Kidney epithelial cell (primary cell): ENCODE measurements around the gene HEATR9. TPM values are rescaled to one million over a fixed set of nuclear protein-coding genes. Genes with fewer than 3 reads are reported as not detected.

ENCODE experiments used
- DNase-seq: peaks from one replicate; pipeline ENCODE4 v3.0.0-alpha.2; 2010; ENCODE audit warnings: low read depth
- H3K27me3 ChIP-seq: 2 replicates; pipeline ENCODE4 v1.6.0; 2011; ENCODE audit warnings: low read length; ENCODE audit not compliant: control insufficient read depth, insufficient read depth
- H3K36me3 ChIP-seq: 2 replicates; pipeline ENCODE4 v1.5.1; 2011; ENCODE audit warnings: low read length; ENCODE audit not compliant: control insufficient read depth, insufficient read depth
- H3K4me3 ChIP-seq: 2 replicates; pipeline ENCODE4 v1.5.1; 2011; ENCODE audit warnings: low read depth, mild to moderate bottlenecking, control low read depth, low read length
- total RNA-seq: library from RNA; depleted of rRNA; stranded (reverse); fragments of >200 nt; gene quantifications from 2 replicates; pipeline ENCODE4 v1.2.3, GENCODE V29; 2015
- TF ChIP-seq, protein P1 (sequence below): IDR thresholded peaks from 2 replicates; pipeline ENCODE4 v1.5.1; 2011; ENCODE audit warnings: mild to moderate bottlenecking, moderate library complexity, low read length, control low read depth, inconsistent platforms; ENCODE audit not compliant: insufficient read depth, poor library complexity, severe bottlenecking

The HEATR9 gene
- total RNA-seq, 1 donor from 2014 or later = not detected

DNA sequence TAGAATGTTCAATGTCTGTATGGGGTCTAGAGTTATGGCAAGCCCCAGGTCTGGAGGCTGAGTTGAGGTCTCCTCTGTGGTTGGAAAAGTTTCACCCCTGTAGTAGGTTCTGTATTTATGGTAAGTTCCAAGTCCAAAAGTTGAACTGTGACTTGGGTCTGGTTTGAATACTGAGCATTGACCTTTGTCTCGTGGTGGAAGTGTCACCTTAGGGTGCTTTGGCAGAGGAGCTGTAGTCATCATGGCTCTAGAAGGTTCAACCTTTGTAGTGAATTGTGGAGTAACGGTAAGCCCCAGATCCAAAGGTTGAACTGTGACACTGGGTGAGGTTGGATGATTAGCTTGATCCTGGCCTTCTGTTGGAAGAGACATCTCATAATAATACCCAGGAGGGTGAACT, 44.3 kb upstream of the HEATR9 start:
- TF ChIP-seq, protein P1, sequence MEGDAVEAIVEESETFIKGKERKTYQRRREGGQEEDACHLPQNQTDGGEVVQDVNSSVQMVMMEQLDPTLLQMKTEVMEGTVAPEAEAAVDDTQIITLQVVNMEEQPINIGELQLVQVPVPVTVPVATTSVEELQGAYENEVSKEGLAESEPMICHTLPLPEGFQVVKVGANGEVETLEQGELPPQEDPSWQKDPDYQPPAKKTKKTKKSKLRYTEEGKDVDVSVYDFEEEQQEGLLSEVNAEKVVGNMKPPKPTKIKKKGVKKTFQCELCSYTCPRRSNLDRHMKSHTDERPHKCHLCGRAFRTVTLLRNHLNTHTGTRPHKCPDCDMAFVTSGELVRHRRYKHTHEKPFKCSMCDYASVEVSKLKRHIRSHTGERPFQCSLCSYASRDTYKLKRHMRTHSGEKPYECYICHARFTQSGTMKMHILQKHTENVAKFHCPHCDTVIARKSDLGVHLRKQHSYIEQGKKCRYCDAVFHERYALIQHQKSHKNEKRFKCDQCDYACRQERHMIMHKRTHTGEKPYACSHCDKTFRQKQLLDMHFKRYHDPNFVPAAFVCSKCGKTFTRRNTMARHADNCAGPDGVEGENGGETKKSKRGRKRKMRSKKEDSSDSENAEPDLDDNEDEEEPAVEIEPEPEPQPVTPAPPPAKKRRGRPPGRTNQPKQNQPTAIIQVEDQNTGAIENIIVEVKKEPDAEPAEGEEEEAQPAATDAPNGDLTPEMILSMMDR = no peak
- peaks cover 2% of the 10 kb centered on the region for H3K27me3 ChIP-seq
- no peaks in the 10 kb centered on the region for H3K36me3 ChIP-seq
- no peak overlapping the region for H3K4me3 ChIP-seq
- no peak for DNase-seq

DNA sequence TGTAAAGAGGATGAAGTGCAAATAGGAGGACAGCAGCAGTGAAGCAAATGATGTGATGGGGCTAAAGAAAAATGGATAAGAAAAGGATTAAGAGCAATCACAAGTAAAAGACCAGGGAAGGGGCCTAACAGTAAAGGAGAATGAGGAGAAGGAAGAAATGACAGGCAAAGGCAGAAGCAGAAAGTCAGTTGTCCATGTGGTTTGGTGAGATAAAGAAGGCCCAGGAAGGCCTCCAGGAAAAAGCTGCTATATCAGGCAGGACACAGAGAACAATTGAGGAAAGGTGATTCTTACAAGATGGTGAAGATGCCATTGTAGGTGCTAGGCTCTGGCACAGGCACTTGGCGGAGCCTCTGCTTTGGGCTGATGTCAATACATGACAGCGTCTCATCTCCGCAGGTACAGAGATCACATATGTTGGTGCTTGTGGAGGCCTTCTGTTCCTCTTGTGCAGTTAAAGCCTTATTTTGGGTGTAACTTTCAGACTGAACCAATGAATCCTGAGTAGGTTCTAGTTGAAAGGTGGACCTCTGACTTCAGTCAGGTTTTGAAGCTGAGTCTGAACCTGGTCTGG, 43.7 kb upstream of the HEATR9 start:
- peaks cover 2% of the 10 kb centered on the region for H3K27me3 ChIP-seq
- no peaks in the 10 kb centered on the region for H3K36me3 ChIP-seq
- H3K4me3 ChIP-seq = no peak overlapping the region
- no peak for DNase-seq
- TF ChIP-seq, protein P1 = no peak

DNA sequence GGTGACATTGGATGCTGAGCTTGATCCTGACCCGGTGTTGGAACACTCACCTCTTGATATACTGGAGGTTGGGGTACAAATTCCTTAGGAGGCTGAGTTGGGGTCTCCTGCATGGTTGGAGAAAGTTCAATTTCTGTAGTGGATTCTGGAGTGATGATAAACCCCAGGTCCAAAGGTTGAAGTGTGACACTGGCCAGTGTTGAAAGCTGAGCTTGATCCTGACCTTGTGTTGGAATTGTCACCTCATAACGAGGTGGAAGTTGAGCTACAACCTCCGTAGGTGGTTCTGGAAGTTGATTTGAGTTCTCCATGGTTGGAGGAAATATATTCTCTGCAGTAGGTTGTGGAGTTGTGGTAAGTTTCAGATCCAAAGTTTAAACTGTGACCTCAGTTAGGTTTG, 40.7 kb upstream of the HEATR9 start:
- Histone ChIP-seq H3K36me3 (no peaks in the 10 kb centered on the region), H3K27me3 (peaks cover 2% of the 10 kb centered on the region), H3K4me3 (no peak overlapping the region)
- TF ChIP-seq, protein P1 = no peak
- no peak for DNase-seq

DNA sequence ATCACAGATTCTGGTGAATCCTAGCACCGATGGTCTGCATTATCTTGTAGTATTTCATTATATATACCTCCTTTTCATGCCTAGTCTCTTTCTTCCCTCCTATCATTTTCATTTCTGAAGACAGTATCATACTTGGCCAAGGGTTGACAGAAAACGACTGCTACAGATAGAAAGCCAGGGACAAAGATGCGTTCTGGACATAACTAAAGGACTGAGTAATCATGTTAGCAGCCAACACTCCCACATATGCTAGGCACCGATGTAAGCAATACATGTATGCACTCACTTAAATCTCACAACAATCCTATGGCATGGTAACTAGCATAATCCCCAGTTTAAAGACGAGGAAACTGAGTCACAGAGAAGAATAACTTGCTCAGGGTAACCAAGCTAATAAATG, 39.0 kb upstream of the HEATR9 start:
- DNase-seq = no peak
- no peaks in the 10 kb centered on the region for H3K36me3 ChIP-seq
- H3K27me3 ChIP-seq = peaks cover 2% of the 10 kb centered on the region
- TF ChIP-seq, protein P1 = no peak
- no peak overlapping the region for H3K4me3 ChIP-seq

DNA sequence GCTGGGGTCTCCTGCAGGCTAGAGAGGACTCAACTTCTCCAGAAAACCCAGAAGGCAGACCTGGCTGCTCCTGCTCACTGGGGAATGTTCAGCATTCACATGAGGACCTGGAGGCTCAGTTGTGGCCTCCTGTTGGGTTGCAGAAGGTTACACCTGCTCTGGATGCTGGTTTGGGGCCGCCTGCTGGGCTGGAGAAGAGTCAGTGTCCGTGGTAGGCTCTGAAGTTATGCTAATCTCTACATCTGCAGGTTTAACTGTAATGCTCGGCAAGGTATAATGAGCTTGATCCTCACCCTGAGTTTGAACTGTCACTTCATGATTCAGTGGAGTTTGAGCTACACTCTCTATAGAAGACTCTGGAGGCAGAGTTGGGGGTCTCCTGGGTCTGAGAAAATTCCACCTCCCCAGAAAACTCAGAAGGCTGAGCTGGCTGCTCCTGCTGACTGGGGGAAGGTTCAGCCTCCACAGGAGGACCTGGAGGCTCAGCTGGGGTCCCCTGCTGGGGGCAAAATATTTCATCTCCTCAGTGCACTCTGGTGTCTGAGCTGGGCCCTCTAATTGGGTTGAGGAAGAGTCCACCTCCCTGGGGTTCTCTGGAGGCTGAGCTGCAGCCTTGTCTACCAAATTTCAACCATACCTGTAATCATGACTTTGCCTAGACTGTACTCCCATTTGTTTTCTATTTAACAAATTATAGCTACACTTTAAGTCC, 38.4 kb upstream of the HEATR9 start:
- Histone ChIP-seq H3K4me3 (no peak overlapping the region), H3K27me3 (peaks cover 2% of the 10 kb centered on the region), H3K36me3 (no peaks in the 10 kb centered on the region)
- TF ChIP-seq, protein P1 = no peak
- DNase-seq = no peak
